ENCODE results near the gene BABAM1.

- TF ChIP-seq CTCF (conservative IDR thresholded peaks at IDR 0.05 in 1 of 2, IDR thresholded peaks at IDR 0.05 in 1 of 2; ENCODE audit: low read depth in 1 of 2, low read length in 2 of 2) (no peak), EZH2 (IDR thresholded peaks at IDR 0.05; ENCODE audit: low read length, missing control alignments) (no peak)
Measured at GRCh38 chr19:17314007-17314593, 46.9 kb downstream of the BABAM1 start.
